Glutamatergic neuron (in vitro differentiated cells): ENCODE measurements around the gene SLCO1B1. TPM values are rescaled to one million over a fixed set of nuclear protein-coding genes. Genes with fewer than 3 reads are reported as not detected.
"Not testable (repeated sequence)": the region's sequence is repeated elsewhere in the genome, so short reads cannot be mapped to it uniquely, and the experiment has no call there.

Experiments used
- DNase-seq: peaks from one replicate; pipeline ENCODE4 v3.0.0; 2022
- H3K27ac Mint-ChIP-seq: one replicate; pipeline ENCODE4 v1.8.0; 2020; ENCODE audit warnings: mild to moderate bottlenecking, mixed read lengths, inconsistent platforms; ENCODE audit not compliant: unreplicated experiment
- H3K27me3 Mint-ChIP-seq: one replicate; pipeline ENCODE4 v1.8.0; 2020; ENCODE audit warnings: mild to moderate bottlenecking, moderate library complexity, mixed read lengths, inconsistent platforms; ENCODE audit not compliant: unreplicated experiment
- H3K36me3 Mint-ChIP-seq: one replicate; pipeline ENCODE4 v1.8.0; 2020; ENCODE audit warnings: mild to moderate bottlenecking, mixed read lengths, inconsistent platforms; ENCODE audit not compliant: unreplicated experiment
- H3K4me1 Mint-ChIP-seq: one replicate; pipeline ENCODE4 v1.8.0; 2020; ENCODE audit warnings: mild to moderate bottlenecking, low read depth, mixed read lengths, inconsistent platforms; ENCODE audit not compliant: unreplicated experiment
- H3K4me3 Mint-ChIP-seq: one replicate; pipeline ENCODE4 v1.8.0; 2020; ENCODE audit warnings: mild to moderate bottlenecking, mixed read lengths, inconsistent platforms; ENCODE audit not compliant: unreplicated experiment
- H3K9me3 Mint-ChIP-seq: one replicate; pipeline ENCODE4 v1.8.0; 2020; ENCODE audit warnings: mild to moderate bottlenecking, moderate library complexity, mixed read lengths, inconsistent platforms; ENCODE audit not compliant: unreplicated experiment
- total RNA-seq: library from RNA; stranded (reverse); fragmentation: NEBNext Ultra II Directional; extraction: Animal tissue kit (Norgen Biotek cat#: 25700); gene quantifications from one replicate; pipeline ENCODE4 v1.2.1, GENCODE V29; 2021; ENCODE audit not compliant: unreplicated experiment
- TF ChIP-seq, protein P1 (sequence below): fragments of 200-600 bp; sonication (generic); IDR thresholded peaks from one replicate; pipeline ENCODE4 v1.5.0; 2021; ENCODE audit not compliant: partially characterized antibody, unreplicated experiment

Gene SLCO1B1
- total RNA-seq, 1 donor from 2014 or later = not detected

DNA sequence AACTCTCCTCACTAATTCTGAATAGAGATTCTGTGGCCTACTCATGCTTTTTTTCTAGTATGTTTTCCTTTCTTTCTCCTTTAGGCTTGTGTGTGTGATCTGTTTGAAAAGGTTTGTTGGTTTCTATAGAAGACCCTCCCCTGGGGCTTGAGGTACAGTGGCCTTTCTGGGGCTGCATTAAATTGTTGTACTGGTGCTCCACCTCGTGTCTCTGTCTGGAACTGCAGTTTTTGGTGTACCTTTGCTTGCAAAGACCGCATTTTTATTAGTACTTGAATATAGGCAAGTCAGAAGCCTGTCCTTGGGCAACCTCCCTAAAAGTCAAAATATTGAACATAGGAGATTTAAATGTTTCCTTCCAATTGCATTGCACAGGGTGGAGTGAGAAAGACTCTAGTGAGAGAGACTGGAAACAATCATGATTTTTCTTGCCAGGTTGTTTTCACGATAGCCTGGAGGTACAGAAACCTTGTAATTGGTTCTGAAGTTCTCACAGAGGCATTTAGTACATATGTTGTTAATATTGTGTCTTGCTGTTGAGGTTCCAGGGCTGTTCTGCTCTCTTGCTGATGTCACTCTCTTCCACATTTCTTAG is 39.0 kb downstream of the SLCO1B1 start:
- no peaks in the 10 kb centered on the region for H3K27me3 Mint-ChIP-seq
- no peaks in the 10 kb centered on the region for H3K9me3 Mint-ChIP-seq
- no peak overlapping the region for H3K4me3 Mint-ChIP-seq
- TF ChIP-seq, protein P1, sequence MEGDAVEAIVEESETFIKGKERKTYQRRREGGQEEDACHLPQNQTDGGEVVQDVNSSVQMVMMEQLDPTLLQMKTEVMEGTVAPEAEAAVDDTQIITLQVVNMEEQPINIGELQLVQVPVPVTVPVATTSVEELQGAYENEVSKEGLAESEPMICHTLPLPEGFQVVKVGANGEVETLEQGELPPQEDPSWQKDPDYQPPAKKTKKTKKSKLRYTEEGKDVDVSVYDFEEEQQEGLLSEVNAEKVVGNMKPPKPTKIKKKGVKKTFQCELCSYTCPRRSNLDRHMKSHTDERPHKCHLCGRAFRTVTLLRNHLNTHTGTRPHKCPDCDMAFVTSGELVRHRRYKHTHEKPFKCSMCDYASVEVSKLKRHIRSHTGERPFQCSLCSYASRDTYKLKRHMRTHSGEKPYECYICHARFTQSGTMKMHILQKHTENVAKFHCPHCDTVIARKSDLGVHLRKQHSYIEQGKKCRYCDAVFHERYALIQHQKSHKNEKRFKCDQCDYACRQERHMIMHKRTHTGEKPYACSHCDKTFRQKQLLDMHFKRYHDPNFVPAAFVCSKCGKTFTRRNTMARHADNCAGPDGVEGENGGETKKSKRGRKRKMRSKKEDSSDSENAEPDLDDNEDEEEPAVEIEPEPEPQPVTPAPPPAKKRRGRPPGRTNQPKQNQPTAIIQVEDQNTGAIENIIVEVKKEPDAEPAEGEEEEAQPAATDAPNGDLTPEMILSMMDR = peak; percentile 86
- H3K36me3 Mint-ChIP-seq = no peaks in the 10 kb centered on the region
- DNase-seq = peak; percentile 84
- H3K4me1 Mint-ChIP-seq = peaks cover 6% of the 10 kb centered on the region
- no peak overlapping the region for H3K27ac Mint-ChIP-seq

DNA sequence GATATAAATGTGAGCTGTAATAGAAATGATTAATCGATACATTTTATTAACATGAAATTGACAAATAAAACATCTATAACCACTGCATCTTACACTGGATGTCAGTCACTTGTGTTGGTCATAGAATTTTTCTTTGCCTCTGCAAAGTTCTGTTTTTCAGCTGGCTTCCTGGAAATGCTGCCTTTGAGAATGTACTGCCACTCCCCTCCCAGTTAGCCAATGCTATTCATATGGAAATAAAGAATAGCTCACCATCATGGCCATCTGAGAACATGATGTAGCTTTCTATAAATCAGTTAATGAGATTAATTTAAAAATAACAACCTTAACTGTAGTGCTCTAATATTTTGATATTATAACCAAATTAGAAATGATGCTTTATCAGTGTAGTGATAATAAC is 41.1 kb downstream of the SLCO1B1 start:
- TF ChIP-seq, protein P1 = no peak
- H3K4me3 Mint-ChIP-seq = no peak overlapping the region
- no peaks in the 10 kb centered on the region for H3K27me3 Mint-ChIP-seq
- H3K27ac Mint-ChIP-seq = no peak overlapping the region
- H3K4me1 Mint-ChIP-seq = peaks cover 2% of the 10 kb centered on the region
- no peaks in the 10 kb centered on the region for H3K9me3 Mint-ChIP-seq
- H3K36me3 Mint-ChIP-seq = no peaks in the 10 kb centered on the region
- DNase-seq = no peak

DNA sequence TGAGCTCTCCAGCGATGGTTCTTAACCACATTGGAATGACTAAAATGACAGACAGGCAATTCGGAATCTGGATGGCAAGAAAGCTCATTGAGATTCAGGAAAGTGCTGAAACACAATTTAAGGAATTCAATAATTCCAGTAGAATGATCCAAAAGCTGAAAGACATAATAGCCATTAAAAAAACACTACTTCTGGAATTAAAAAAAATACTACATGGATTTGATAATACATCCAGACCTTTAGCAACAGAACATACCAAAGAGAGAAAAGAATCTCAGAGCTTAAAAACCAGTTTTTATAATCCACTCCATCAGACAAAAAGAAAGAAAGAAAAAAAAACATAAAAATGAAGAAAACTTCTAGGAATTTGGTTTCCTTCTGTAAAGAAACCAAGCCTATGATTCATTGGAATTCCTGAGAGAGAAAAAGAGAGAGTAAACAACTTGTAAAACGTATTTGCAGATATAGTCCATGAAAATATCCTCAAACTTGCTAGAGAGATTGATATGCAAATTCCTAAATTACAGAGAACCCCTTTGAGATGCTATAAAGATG is 52.8 kb downstream of the SLCO1B1 start:
- no peaks in the 10 kb centered on the region for H3K36me3 Mint-ChIP-seq
- H3K4me1 Mint-ChIP-seq = no peaks in the 10 kb centered on the region
- no peaks in the 10 kb centered on the region for H3K9me3 Mint-ChIP-seq
- no peak for DNase-seq
- H3K27me3 Mint-ChIP-seq = no peaks in the 10 kb centered on the region
- H3K4me3 Mint-ChIP-seq = no peak overlapping the region
- no peak overlapping the region for H3K27ac Mint-ChIP-seq
- TF ChIP-seq, protein P1 = no peak

DNA sequence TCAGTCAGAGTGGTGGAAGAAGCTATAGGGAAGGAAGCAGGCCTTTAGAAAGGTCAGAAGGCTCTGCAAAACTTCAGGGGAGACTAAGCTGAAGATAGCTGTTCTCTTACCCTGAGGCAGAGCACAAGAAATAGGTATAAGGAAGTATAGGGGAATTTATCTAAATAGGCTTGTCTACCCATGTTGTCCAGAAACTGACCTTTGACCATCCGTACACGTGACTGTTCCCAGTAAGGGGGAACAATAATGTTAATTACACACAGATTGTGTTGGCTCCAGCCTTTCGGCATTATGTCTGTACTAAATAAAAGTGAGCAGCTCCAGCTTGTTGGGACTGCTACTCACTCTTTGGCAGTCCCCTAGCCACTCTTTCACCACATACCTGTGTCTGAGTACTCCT is 59.0 kb downstream of the SLCO1B1 start:
- Mint-ChIP-seq H3K4me1 (no peaks in the 10 kb centered on the region), H3K4me3 (no peak overlapping the region), H3K9me3 (no peaks in the 10 kb centered on the region), H3K27me3 (no peaks in the 10 kb centered on the region), H3K27ac (no peak overlapping the region), H3K36me3 (no peaks in the 10 kb centered on the region)
- DNase-seq = no peak
- TF ChIP-seq, protein P1 = no peak

DNA sequence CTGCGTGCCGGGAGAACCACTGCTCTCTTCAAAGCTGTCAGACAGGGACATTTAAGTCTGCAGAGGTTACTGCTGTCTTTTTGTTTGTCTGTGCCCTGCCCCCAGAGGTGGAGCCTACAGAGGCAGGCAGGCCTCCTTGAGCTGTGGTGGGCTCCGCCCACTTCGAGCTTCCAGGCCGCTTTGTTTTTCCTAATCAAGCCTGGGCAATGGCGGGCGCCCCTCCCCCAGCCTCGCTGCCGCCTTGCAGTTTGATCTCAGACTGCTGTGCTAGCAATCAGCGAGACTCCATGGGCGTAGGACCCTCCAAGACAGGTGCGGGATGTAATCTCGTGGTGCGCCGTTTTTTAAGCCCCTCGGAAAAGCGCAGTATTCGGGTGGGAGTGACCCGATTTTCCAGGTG is 83.4 kb downstream of the SLCO1B1 start:
- peak; percentile 16 for DNase-seq
- not testable (repeated sequence) for H3K9me3 Mint-ChIP-seq, H3K4me1 Mint-ChIP-seq, H3K27me3 Mint-ChIP-seq, H3K36me3 Mint-ChIP-seq
- peak overlapping the region; percentile 75 for H3K4me3 Mint-ChIP-seq
- H3K27ac Mint-ChIP-seq = peak overlapping the region; percentile 78
